ENCODE measurements around the gene MAST3. TPM values are rescaled to one million over a fixed set of nuclear protein-coding genes. Genes with fewer than 3 reads are reported as not detected.
A peak's percentile ranks its signal among the peaks of the same experiment; 100 is the strongest.

MAST3 gene
- total RNA-seq, 2 donors from 2014 or later, result 6.1 to 10.8 TPM

GRCh38 chr19:18108897-18109296 is 11.3 kb downstream of the MAST3 start:
- no peak overlapping the region for H3K27ac ChIP-seq
- no peak for DNase-seq (ENCODE audit: low spot score)
- H3K36me3 ChIP-seq, result no peaks in the 10 kb centered on the region
- TF ChIP-seq POLR2A (IDR thresholded peaks at IDR 0.05) (no peak), POLR2AphosphoS5 (IDR thresholded peaks at IDR 0.05) (no peak), CTCF (IDR thresholded peaks at IDR 0.05) (no peak)
- no peaks in the 10 kb centered on the region for H3K27me3 ChIP-seq (replicated peaks; ENCODE audit: insufficient read depth)
- H3K4me3 ChIP-seq, result no peak overlapping the region
- intact Hi-C loops (cut with DNase I), result no loop called here
- 83% methylated on average over 2 of the region's 2 CpGs for WGBS
- no peaks in the 10 kb centered on the region for H3K9me3 ChIP-seq
- H3K4me1 ChIP-seq (replicated peaks), result no peaks in the 10 kb centered on the region

GRCh38 chr19:18109341-18109732 is 11.8 kb downstream of the MAST3 start:
- TF ChIP-seq CTCF (IDR thresholded peaks at IDR 0.05) (no peak), POLR2AphosphoS5 (IDR thresholded peaks at IDR 0.05) (no peak), POLR2A (IDR thresholded peaks at IDR 0.05) (no peak)
- Histone ChIP-seq H3K4me3 (peak overlapping the region; percentile 54 to 75), H3K36me3 (no peaks in the 10 kb centered on the region), H3K4me1 (replicated peaks) (no peaks in the 10 kb centered on the region), H3K27me3 (replicated peaks; ENCODE audit: insufficient read depth) (no peaks in the 10 kb centered on the region), H3K9me3 (no peaks in the 10 kb centered on the region), H3K27ac (peak overlapping the region; percentile 54 to 64)
- DNase-seq (ENCODE audit: low spot score), result no peak
- intact Hi-C loops (cut with DNase I), result no loop called here
- WGBS, result 62% methylated on average over 12 of the region's 12 CpGs

GRCh38 chr19:18109733-18110608 is 12.4 kb downstream of the MAST3 start:
- peak overlapping the region; percentile 54 to 75 for H3K4me3 ChIP-seq
- 4% methylated on average over 63 of the region's 92 CpGs for WGBS
- intact Hi-C loops (cut with DNase I), result loop anchor here (5.0 kb wide), 1 partner anchor 142 kb away; no protein-coding TSS in a partner anchor
- peak overlapping the region; percentile 54 to 64 for H3K27ac ChIP-seq
- no peaks in the 10 kb centered on the region for H3K4me1 ChIP-seq (replicated peaks)
- no peaks in the 10 kb centered on the region for H3K36me3 ChIP-seq
- no peaks in the 10 kb centered on the region for H3K9me3 ChIP-seq
- TF ChIP-seq CTCF (IDR thresholded peaks at IDR 0.05) (no peak), POLR2A (IDR thresholded peaks at IDR 0.05) (peak; percentile 11), POLR2AphosphoS5 (IDR thresholded peaks at IDR 0.05) (no peak)
- no peaks in the 10 kb centered on the region for H3K27me3 ChIP-seq (replicated peaks; ENCODE audit: insufficient read depth)
- DNase-seq (ENCODE audit: low spot score), result no peak

- H3K4me1 ChIP-seq (replicated peaks), result no peaks in the 10 kb centered on the region
- H3K9me3 ChIP-seq, result no peaks in the 10 kb centered on the region
- intact Hi-C loops (cut with DNase I), result loop anchor here (5.0 kb wide), 1 partner anchor 142 kb away; no protein-coding TSS in a partner anchor
- TF ChIP-seq POLR2AphosphoS5 (IDR thresholded peaks at IDR 0.05), result no peak
- TF ChIP-seq POLR2A (IDR thresholded peaks at IDR 0.05), result no peak
- no peak for TF ChIP-seq CTCF (IDR thresholded peaks at IDR 0.05)
- WGBS, result 40% methylated on average over 22 of the region's 22 CpGs
- H3K36me3 ChIP-seq, result no peaks in the 10 kb centered on the region
- no peak for DNase-seq (ENCODE audit: low spot score)
- peak overlapping the region in 1 of 2 donors; percentile 64 for H3K27ac ChIP-seq
- no peaks in the 10 kb centered on the region for H3K27me3 ChIP-seq (replicated peaks; ENCODE audit: insufficient read depth)
- H3K4me3 ChIP-seq, result peak overlapping the region; percentile 54 to 75
Observed at GRCh38 chr19:18110609-18111232, 13.1 kb downstream of the MAST3 start.

Data from prostate gland (tissue), 2 donors.